ENCODE results near the gene ING2. TPM values are rescaled to one million over a fixed set of nuclear protein-coding genes. Genes with fewer than 3 reads are reported as not detected.

Gene ING2
- polyA plus RNA-seq, 1 experiment = 4.4 TPM

- H3K27me3 ChIP-seq (ENCODE audit: control insufficient read depth, insufficient read depth, low read length) = no peaks in the 10 kb centered on the region
- no peak overlapping the region for H3K4me3 ChIP-seq (ENCODE audit: low read depth, low read length)
- no peaks in the 10 kb centered on the region for H3K36me3 ChIP-seq (ENCODE audit: control insufficient read depth, insufficient read depth, low read length)
- TF ChIP-seq CTCF (IDR thresholded peaks at IDR 0.05; ENCODE audit: insufficient read depth, low read depth, low read length) = no peak
- ChIA-PET CTCF (no interaction called here), POLR2A (no interaction called here)
- DNase-seq (ENCODE audit: low read depth) = no peak
Observed at GRCh38 chr4:183467246-183467645, 37.6 kb upstream of the ING2 start.

- no peaks in the 10 kb centered on the region for H3K27me3 ChIP-seq (ENCODE audit: control insufficient read depth, insufficient read depth, low read length)
- CTCF ChIA-PET = interaction anchor here (0.6 to 2.9 kb wide), 5 partner anchors 10 to 1197 kb away, joined by 3 to 10 read pairs (median 3); no protein-coding TSS in a partner anchor
- DNase-seq (ENCODE audit: low read depth) = no peak
- no peak overlapping the region for H3K4me3 ChIP-seq (ENCODE audit: low read depth, low read length)
- no peak for TF ChIP-seq CTCF (IDR thresholded peaks at IDR 0.05; ENCODE audit: insufficient read depth, low read depth, low read length)
- POLR2A ChIA-PET = interaction anchor here (0.6 kb wide), 1 partner anchor 168 kb away, joined by 3 read pairs; no protein-coding TSS in a partner anchor
- H3K36me3 ChIP-seq (ENCODE audit: control insufficient read depth, insufficient read depth, low read length) = no peaks in the 10 kb centered on the region
Observed at GRCh38 chr4:183468210-183469095, 36.4 kb upstream of the ING2 start.

- ChIA-PET POLR2A (no interaction called here), CTCF (interaction anchor here (0.6 to 3.4 kb wide), 7 partner anchors 9 to 1196 kb away, joined by 3 to 14 read pairs (median 4); no protein-coding TSS in a partner anchor)
- no peak overlapping the region for H3K4me3 ChIP-seq (ENCODE audit: low read depth, low read length)
- no peaks in the 10 kb centered on the region for H3K36me3 ChIP-seq (ENCODE audit: control insufficient read depth, insufficient read depth, low read length)
- H3K27me3 ChIP-seq (ENCODE audit: control insufficient read depth, insufficient read depth, low read length) = no peaks in the 10 kb centered on the region
- TF ChIP-seq CTCF (IDR thresholded peaks at IDR 0.05; ENCODE audit: insufficient read depth, low read depth, low read length) = no peak
- DNase-seq (ENCODE audit: low read depth) = no peak
Observed at GRCh38 chr4:183469285-183469684, 35.6 kb upstream of the ING2 start.

GRCh38 chr4:183469936-183470335 lies 34.9 kb upstream of the ING2 start:
- no peak overlapping the region for H3K4me3 ChIP-seq (ENCODE audit: low read depth, low read length)
- H3K27me3 ChIP-seq (ENCODE audit: control insufficient read depth, insufficient read depth, low read length) = no peaks in the 10 kb centered on the region
- no peak for DNase-seq (ENCODE audit: low read depth)
- ChIA-PET POLR2A (no interaction called here), CTCF (interaction anchor here (0.9 to 3.4 kb wide), 6 partner anchors 9 to 133 kb away, joined by 3 to 14 read pairs (median 4); no protein-coding TSS in a partner anchor)
- H3K36me3 ChIP-seq (ENCODE audit: control insufficient read depth, insufficient read depth, low read length) = no peaks in the 10 kb centered on the region
- TF ChIP-seq CTCF (IDR thresholded peaks at IDR 0.05; ENCODE audit: insufficient read depth, low read depth, low read length) = no peak

- no peak for TF ChIP-seq CTCF (IDR thresholded peaks at IDR 0.05; ENCODE audit: insufficient read depth, low read depth, low read length)
- CTCF ChIA-PET = interaction anchor here (2.9 to 3.4 kb wide), 2 partner anchors 8 to 130 kb away, joined by 10 to 14 read pairs; no protein-coding TSS in a partner anchor
- DNase-seq (ENCODE audit: low read depth) = no peak
- no peaks in the 10 kb centered on the region for H3K27me3 ChIP-seq (ENCODE audit: control insufficient read depth, insufficient read depth, low read length)
- POLR2A ChIA-PET = no interaction called here
- H3K4me3 ChIP-seq (ENCODE audit: low read depth, low read length) = no peak overlapping the region
- H3K36me3 ChIP-seq (ENCODE audit: control insufficient read depth, insufficient read depth, low read length) = no peaks in the 10 kb centered on the region
Observed at GRCh38 chr4:183470821-183471220, 34.0 kb upstream of the ING2 start.
